Adrenal gland (tissue), 5 donors: ENCODE measurements around the gene VPS13D.

Experiments
- CTCF ChIP-seq, 6 experiments: fragments of 450-650 bp in 4 of 6; fragments of 200-600 bp in 2 of 6; sonication (generic) in 1 of 6; IDR thresholded peaks; 1 replicate in 5 of 6; 2 replicates in 1 of 6; pipeline versions ENCODE4 v1.5.1 to v1.8.0; 2016 to 2021; ENCODE audit warnings: antibody characterized with exemption in 6 of 6, mild to moderate bottlenecking in 2 of 6, moderate library complexity in 1 of 6
- POLR2A ChIP-seq, 2 donors: fragments of 450-650 bp; IDR thresholded peaks; one replicate each; pipeline ENCODE4 v1.6.1; 2017; ENCODE audit warnings: antibody characterized with exemption in 2 of 2, mild to moderate bottlenecking in 2 of 2, moderate library complexity in 1 of 2
- donor health status: DM: no; HTN: no; CAD: no.

DNA sequence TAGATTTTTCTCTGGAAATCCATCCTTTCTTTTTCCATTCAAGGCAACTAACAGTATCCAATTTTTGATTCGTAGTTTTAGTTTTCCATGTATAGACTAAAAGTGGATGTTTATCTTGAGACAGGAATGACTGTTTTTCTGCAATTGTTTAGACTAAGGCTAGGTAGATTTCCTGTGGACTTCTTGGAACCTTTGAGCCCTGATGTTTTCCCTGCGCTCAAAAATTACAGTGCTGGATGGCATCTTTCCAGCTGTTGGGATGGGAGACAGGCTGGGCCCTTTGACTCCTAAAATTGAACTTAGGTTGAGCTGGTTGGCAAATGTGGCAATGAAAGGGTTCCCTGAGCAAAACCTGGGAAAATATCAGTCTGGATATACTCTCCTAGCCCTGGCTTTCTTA is 207.8 kb downstream of the VPS13D start:
- no peak for TF ChIP-seq CTCF (IDR thresholded peaks at IDR 0.05)
- no peak for TF ChIP-seq POLR2A (IDR thresholded peaks at IDR 0.05)
